GM21390 (cell line): ENCODE data around the gene CASP5.
"Not testable (repeated sequence)": the region's sequence is repeated elsewhere in the genome, so short reads cannot be mapped to it uniquely, and the experiment has no call there.

Source experiments
- ATAC-seq: cut with Tn5 transposase; IDR thresholded peaks from one replicate; pipeline ENCODE4 v1.9.1; 2021; ENCODE audit not compliant: unreplicated experiment

The CASP5 gene

DNA sequence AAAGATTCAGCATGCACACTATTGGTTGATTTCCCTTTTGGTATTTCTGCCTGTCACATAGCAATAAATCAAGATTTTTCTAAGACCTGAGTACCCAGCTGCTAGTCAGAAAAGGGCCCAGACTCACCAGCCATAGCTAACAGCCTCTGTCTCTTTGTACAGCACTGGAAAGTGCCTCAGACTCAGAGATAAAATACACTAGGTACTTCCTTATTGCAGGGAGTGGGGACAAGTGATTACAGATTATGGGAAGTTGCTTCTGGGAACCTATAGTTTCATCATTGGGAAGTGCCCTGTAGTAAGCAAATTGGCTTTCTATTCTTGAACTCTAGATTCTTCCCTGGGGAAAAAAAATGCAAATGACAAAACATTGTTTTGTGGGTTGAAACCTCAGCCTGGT is at the start of gene CASP5:
CASP5 (minus strand) TSS at position 166 of the 400 bp plus-strand sequence; CDS start at position 134, 32 bp downstream.
- no peak for ATAC-seq

DNA sequence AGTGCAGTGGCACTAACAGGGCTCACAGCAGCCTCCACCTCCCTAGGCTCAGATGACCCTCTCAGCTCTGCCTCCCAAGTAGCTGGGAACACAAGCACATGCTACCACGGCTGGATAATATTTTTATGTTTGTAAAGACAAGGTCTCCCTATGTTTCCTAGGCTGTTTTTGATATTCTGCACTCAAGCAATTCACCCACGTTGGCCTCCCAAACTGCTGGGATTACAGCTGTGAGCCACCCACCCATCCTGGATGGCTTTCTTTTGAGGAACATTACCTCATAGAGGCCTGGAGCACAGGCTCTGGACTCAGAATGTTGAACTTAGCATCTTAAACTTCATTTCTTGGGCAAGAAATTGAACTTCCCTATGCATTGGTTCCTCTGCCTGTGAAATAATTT is 49.1 kb upstream of the CASP5 start:
- ATAC-seq: not testable (repeated sequence)

GRCh38 chr11:105071089-105071732 is 48.2 kb upstream of the CASP5 start:
- ATAC-seq: no peak

- ATAC-seq: no peak
Measured at GRCh38 chr11:105070306-105070705, 47.3 kb upstream of the CASP5 start.

GRCh38 chr11:105069749-105070148 is 46.8 kb upstream of the CASP5 start:
- ATAC-seq: not testable (repeated sequence)

- ATAC-seq: not testable (repeated sequence)
Measured at GRCh38 chr11:105063245-105063941, 40.4 kb upstream of the CASP5 start.

- ATAC-seq: no peak
Measured at GRCh38 chr11:105057432-105057831, 34.5 kb upstream of the CASP5 start.

DNA sequence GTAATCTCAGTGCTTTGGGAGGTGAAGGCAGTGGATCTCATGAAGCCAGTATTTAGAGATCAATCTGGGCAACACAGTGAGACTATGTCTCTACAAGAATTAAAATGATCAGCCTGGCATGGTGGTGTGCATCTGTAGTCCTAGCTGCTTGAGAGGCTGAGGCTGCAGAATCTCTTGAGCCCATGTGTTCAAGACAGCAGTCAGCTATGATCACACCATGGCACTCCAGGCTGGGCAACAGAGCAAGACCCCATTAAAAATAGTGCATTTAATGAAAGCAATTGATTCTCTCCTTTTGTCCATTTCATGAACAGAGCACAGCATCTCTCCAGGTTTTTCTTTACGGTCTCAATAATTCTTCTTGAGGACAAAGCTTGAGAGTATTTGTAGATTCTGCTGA is 33.5 kb upstream of the CASP5 start:
- ATAC-seq: no peak

GRCh38 chr11:105054723-105055493 is 31.9 kb upstream of the CASP5 start:
- ATAC-seq: no peak

- no peak for ATAC-seq
Measured at GRCh38 chr11:105052487-105052886, 29.5 kb upstream of the CASP5 start.

DNA sequence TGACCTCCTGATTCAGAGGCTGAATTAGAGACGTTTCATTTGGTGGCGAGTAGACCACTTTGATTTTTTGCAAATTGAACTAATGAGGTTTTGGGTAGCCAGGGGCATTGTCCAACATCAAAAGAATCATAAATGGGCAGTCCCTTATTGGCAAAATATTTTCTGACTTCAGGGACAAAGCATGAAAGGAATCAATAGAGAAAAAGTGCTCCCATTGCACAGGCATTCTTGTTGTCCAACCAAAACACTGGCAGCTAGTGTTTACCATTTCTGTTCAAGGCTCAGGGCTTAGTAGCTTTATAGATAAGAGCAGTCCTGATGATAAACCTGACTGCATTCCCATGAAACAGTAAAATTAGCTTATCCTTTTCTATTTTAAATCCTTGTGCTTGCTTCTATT is 28.6 kb upstream of the CASP5 start:
- ATAC-seq: no peak

GRCh38 chr11:105049481-105049880 is 26.5 kb upstream of the CASP5 start:
- ATAC-seq: no peak

DNA sequence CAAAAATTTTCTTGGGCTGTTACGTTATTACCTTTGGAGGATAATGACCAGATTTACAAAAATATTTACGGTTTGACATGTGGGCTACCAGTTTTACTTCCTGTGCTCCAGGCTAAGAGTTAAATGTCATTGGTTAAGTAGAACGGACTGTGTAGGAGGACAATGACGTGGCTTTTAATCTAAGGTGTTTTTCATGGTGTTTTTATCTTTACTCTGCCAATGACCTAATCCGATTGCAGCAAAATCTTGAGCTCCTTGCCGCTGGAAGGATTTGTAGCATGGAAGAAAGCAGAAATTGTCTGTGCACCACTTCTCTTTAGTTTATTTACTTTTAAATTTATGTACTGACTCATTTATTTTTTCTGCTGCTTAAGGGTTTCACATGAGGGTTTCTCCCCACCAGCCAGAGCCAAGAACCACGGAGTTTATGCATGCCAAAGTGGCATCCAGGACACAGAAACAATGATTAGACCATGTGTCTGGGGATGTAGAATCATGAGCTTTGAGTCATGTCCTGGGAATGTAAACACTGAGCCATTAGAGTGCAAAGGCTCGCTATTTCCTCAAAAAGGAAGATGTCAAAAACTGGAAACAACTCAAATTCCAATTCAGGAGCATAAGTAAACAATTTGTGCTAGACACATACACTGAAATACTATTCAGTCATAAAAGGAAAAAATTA is 24.1 kb upstream of the CASP5 start:
- ATAC-seq: no peak

GRCh38 chr11:105045676-105046296 is 22.8 kb upstream of the CASP5 start:
- ATAC-seq: no peak

- peak; percentile 99 for ATAC-seq
Measured at GRCh38 chr11:105044557-105045524, 21.9 kb upstream of the CASP5 start, which contains the start of gene CARD16. Gene CARD16, minus strand, starts transcription at chr11:105045335. Its CDS starts 38 bp downstream, at chr11:105045297.

DNA sequence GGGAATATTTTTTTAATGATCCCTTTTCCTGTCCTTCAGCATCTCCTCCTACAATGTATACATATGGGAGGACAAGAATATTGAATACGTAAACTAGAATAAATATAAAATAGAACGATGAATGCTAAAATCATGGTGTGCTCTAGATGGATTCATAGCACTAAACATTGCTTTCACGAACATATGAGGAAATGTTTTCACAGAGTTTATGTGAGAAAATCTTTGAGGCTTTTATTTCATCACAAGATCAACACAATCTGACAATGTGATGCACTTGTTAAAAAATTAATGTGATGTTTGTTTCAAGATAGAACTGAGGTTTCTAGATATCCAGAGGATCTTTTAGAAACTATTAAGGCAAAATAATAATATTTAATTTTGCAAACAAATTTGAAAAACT is 19.2 kb upstream of the CASP5 start:
- ATAC-seq: no peak

GRCh38 chr11:105040703-105041102 is 17.7 kb upstream of the CASP5 start:
- no peak for ATAC-seq

DNA sequence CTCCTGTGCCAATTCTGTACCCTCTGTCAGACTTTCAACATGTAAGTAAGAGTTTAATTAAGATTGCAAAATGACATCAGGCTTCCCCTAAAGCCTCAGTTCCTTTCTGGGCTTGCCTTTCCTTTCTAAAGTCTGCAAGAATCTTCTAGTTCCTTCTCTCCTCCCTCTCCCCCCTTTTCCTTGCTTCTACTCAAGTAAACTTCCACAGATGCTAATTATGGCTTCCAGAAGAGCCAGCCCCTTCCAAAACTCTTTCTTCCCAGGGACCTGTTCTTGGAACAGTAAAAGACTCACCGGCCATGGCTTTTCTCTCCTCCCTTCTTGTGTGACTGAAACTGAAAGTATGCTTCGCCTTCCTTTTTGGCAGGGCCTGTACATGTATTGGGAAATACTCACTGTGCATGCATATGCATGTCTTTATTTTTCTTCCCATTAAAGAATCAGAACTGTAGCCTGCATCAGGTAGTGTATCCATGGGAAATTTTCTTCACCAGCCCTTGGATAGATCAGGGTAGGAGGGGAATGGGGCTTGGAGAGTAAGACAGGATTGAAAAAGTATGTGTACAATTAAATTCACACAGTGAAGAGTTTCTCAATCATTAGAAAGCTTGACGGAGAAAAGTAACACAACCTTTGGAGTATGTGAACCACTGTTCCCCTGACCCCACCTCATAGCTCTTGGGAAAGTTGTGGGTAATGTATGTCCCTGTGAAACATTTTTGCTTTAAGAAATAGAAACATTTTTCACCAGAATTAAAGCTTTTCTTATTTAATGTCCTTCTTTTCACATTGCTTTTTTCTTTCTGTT is 12.0 kb upstream of the CASP5 start, which contains the start of gene CASP1:
CASP1 (minus strand) TSS at position 332 of the 808 bp plus-strand sequence; CDS start at position 301, 31 bp downstream.
- peak; percentile 96 for ATAC-seq

- peak; percentile 8 for ATAC-seq
Measured at GRCh38 chr11:105034388-105034787, 11.4 kb upstream of the CASP5 start.
